ENCODE measurements around the gene ADH4.
A peak's percentile ranks its signal among the peaks of the same experiment; 100 is the strongest.
"Not testable (repeated sequence)": the region's sequence is repeated elsewhere in the genome, so short reads cannot be mapped to it uniquely, and the experiment has no call there.

ADH4 gene

GRCh38 chr4:99131378-99131777, 12.7 kb downstream of the ADH4 start:
- no peak for DNase-seq

GRCh38 chr4:99126376-99126775, 17.7 kb downstream of the ADH4 start:
- no peak for DNase-seq

GRCh38 chr4:99121008-99121407, 23.1 kb downstream of the ADH4 start:
- no peak for DNase-seq

- no peak for DNase-seq
These were observed 23.6 kb downstream of the ADH4 start for GRCh38 chr4:99120501-99120900.

- no peak for DNase-seq
These were observed 26.0 kb downstream of the ADH4 start for GRCh38 chr4:99117876-99118693.

DNA sequence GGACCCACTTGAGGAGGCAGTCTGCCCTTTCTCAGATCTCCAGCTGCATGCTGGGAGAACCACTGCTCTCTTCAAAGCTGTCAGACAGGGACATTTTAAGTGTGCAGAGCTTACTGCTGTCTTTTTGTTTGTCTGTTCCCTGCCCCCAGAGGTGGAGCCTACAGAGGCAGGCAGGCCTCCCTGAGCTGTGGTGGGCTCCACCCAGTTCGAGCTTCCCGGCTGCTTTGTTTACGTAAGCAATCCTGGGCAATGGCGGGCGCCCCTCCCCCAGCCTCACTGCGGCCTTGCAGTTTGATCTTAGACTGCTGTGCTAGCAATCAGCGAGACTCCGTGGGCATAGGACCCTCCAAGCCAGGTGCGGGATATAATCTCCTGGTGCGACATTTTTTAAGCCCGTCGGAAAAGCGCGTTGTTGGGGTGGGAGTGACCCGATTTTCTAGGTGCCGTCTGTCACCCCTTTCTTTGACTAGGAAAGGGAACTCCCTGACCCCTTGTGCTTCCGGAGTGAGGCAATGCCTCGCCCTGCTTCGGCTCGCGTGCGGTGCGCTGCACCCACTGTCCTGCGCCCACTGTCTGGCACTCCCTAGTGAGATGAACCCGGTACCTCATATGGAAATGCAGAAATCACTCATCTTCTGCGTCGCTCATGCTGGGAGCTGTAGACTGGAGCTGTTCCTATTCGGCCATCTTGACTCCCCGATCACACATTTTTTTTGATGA, 26.8 kb downstream of the ADH4 start:
- DNase-seq, result not testable (repeated sequence)

DNA sequence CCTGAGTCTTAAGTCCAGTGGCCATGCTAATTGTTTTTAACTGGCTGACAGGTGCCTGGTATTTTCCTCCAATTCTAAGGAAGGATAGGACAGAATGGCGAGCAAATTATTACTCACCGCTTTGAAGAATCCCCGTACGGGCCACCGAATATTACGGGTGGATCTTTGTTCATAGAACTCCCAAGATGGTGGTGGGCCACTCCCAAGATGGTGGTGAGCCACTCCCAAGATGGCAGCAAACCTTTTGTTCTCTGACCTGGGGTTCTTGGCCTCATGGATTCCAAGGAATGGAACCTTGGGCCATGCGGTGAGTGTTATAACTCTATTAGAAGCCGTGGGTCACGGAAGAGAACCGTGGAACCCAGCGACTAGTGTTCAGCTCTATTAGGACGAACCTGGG, 34.8 kb downstream of the ADH4 start:
- not testable (repeated sequence) for DNase-seq

DNA sequence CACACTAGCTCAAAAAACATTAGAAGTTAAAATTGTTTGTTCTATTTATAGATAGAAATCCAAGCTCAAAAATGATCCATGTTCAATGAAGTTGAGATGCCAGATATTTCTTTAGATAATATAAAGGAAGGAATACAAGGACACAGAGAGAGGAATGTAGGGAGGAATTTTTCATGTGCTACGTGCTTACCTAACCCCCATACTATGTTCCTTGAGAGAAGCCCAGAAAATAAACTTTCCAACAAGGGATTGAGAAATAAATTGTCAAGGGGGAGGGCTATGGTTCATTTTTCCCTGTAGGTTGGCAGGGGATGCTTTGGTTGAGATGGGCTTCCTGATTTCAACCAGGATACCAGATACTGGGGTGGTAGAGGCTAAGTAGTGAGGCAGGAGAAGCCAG, 39.9 kb downstream of the ADH4 start:
- DNase-seq, result no peak

DNA sequence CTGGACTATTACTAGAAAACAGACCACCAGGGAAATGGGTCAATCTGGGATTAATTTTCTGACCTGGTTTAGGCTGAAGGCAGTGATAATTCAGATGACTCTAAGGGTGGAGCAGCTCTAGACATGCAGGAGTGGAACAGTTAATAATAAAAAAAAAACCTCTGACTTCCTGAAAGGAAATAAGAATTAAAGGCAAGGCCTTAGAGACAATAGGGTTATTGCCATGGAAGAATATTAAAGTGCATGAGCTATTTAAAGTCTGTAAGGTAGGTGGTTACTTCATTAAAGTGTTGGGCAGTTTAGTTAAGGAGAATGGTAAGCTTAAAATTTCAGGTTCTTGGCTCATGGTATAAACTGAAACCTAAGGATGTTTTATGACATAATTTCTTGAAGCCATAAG, 40.9 kb downstream of the ADH4 start:
- DNase-seq, result no peak

GRCh38 chr4:99102634-99103033, 41.5 kb downstream of the ADH4 start:
- no peak for DNase-seq

GRCh38 chr4:99100876-99101275, 43.2 kb downstream of the ADH4 start:
- DNase-seq, result no peak

DNA sequence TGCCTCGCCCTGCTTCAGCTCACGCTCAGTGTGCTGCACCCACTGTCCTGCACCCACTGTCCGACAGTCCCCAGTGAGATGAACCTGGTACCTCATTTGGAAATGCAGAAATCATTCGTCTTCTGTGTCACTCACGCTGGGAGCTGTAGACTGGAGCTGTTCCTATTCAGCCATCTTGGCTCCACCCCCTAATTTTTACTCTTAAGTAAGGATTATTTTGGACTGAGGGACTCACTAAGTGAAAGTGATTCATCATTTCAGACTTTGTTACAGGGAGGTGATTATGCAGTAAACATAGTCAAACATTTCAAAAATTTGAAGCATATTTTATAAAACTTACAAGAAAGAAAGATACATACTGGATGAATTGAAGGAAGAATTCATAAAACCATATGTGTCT, 44.3 kb downstream of the ADH4 start:
- DNase-seq, result not testable (repeated sequence)

- DNase-seq, result no peak
These were observed 44.8 kb downstream of the ADH4 start for GRCh38 chr4:99099311-99099710.

- not testable (repeated sequence) for DNase-seq
These were observed 52.3 kb downstream of the ADH4 start for GRCh38 chr4:99091841-99092240.

- no peak for DNase-seq
These were observed 52.9 kb downstream of the ADH4 start for GRCh38 chr4:99091216-99091575.

GRCh38 chr4:99090481-99091215, 53.4 kb downstream of the ADH4 start:
- no peak for DNase-seq

DNA sequence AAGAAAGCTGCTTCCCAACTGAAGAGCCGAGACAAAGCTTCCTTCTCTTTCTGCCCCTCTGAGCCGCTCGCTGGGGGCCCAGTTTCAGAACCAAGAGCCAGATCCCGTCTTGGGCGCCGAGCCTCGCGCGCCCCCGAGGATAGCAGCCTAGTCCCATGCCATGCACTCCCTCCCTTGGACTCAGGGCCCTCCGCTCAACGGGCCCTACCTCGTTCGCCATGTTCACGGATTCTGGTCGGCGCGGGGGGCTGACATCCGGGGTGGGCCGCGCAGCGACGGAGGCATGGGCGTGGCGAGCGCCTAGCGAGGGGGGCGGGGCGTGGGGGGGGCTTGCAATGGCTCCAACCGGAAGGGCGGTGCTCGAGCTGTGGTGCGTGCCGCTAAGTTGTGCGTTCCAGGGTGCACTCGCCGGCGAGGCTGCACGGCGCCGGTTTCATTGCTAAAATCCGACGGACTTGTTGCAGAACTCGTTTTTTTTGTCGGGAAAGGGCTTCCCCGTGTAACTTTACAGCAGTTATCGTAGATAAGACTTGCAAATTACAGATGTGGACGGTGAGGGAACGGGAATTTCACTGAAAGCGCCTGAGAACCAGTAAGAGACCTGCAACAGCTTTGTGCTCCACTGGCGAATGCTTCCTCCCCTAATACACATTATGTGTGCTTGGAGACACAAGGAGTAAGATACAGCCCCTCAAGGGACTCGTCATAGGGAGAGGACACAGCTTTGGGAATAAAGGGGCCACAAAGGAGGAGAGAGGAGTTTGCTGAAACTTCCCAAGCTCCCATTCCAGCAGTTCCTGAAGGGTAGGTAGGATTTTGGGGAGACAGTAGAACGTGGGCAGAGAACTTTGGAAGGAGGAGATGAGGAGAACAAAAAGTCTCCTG, 55.4 kb downstream of the ADH4 start, which contains the start of gene ADH5:
ADH5 (minus strand) TSS at position 308 of the 885 bp plus-strand sequence; CDS start at position 220, 88 bp downstream.
- peak; percentile 89 for DNase-seq

DNA sequence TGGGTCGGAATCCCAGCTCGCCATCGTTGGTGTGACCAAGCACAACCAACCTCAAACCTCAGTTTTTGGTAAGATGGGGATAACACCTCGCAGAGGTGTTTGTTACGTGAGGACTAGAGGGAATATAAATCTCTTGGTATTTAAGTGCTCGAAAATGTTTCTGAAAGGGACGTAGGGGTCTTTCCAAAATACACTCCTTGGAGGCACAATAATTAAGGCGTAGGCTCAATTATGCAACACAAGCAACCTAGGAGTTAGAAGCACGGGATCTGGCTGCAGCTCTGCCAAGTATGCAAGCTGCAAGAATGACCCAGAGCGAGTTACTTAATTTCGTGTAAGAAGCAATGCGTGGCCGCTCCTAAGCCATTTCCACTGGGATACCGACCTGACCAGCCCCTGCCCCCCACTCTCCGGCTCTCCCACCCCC, 56.1 kb downstream of the ADH4 start:
- no peak for DNase-seq

GRCh38 chr4:99084595-99084994, 59.5 kb downstream of the ADH4 start:
- DNase-seq, result no peak

GRCh38 chr4:99082192-99082591, 61.9 kb downstream of the ADH4 start:
- DNase-seq, result no peak

DNA sequence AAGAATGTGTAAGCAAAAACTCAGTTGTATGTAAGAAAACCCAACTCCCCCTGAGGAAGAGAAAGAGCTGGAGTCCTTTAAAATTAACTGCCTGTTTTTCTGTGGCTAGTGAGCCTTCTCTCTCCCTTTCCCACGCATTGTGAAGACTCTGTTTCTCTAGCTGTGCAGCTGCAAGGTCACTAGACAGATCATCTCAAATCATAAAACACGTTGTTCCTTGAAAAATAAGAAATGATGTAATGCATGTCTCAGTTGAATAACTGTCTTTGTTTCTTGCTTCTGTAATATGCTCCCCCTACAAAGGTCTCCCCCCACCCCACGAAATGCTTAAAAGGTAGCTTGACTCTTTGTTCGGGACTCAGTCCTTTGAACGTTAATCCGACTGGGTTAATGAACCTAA, 63.2 kb downstream of the ADH4 start:
- DNase-seq, result not testable (repeated sequence)

DNA sequence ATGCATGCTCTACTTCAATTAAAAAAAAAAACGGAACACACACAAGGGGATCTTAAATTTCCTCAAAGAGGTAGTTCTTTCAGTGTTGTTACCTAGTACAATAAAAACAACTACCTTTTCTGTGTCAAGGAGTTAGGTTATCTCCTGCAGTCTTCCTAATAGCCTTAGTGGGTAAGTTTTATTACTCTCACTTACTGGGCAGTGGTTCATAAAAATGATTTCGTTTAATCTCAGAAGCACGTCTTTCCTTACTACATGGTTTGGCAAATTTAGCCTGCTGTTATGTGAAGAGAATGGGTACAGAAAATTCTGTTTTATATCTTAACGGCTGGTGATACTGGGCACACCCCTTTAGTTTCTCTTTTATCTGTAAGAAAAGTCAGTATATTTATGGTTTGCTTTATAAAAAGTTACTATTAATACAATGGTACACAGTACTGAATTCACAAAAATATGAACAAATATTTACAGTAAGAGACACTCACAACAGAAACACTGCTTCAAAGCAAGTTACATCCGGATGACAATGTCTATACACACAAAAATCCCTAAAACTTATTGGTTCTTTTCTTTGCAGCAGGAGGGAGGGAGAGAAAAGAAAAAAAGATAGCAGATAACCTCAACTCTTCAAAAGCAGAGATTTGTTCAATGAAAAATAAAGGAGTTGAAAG, 64.3 kb downstream of the ADH4 start:
- DNase-seq, result no peak

Data from activated effector memory CD4-positive, alpha-beta T cell treated with Interleukin-2 at 50 U/mL for 16 hours (primary cell).